Measurements from ENCODE around the gene PSMB7.

DNA sequence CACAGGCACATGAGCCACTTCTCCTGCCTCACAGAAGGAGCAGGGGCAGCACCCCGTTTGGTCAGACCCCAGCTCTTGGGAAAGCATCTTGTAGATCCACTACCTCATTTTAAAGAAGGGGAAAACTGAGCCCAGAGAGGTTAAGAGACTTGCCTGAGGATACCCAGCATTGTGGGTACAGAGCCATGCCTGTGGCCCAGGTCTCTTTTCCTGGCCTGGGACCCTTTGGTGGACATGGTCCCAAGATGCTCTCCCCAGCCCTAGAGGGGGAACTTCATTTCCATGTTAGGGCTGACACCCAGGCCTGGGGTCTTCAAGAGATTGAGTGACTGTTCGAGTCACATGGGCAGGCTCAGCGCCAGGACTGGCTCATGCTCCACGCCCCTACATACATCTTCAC, 93.3 kb downstream of the PSMB7 start:
- TF ChIP-seq, protein P1, sequence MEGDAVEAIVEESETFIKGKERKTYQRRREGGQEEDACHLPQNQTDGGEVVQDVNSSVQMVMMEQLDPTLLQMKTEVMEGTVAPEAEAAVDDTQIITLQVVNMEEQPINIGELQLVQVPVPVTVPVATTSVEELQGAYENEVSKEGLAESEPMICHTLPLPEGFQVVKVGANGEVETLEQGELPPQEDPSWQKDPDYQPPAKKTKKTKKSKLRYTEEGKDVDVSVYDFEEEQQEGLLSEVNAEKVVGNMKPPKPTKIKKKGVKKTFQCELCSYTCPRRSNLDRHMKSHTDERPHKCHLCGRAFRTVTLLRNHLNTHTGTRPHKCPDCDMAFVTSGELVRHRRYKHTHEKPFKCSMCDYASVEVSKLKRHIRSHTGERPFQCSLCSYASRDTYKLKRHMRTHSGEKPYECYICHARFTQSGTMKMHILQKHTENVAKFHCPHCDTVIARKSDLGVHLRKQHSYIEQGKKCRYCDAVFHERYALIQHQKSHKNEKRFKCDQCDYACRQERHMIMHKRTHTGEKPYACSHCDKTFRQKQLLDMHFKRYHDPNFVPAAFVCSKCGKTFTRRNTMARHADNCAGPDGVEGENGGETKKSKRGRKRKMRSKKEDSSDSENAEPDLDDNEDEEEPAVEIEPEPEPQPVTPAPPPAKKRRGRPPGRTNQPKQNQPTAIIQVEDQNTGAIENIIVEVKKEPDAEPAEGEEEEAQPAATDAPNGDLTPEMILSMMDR (IDR thresholded peaks at IDR 0.05), result no peak
- TF ChIP-seq POLR2A (IDR thresholded peaks at IDR 0.05), result no peak
- no peak for TF ChIP-seq POLR2AphosphoS5 (IDR thresholded peaks at IDR 0.05)
